ENCODE results near the gene SLC35B4. TPM values are rescaled to one million over a fixed set of nuclear protein-coding genes. Genes with fewer than 3 reads are reported as not detected.

Gene SLC35B4
- total RNA-seq, 1 experiment from 2014 or later, result 13.3 TPM

DNA sequence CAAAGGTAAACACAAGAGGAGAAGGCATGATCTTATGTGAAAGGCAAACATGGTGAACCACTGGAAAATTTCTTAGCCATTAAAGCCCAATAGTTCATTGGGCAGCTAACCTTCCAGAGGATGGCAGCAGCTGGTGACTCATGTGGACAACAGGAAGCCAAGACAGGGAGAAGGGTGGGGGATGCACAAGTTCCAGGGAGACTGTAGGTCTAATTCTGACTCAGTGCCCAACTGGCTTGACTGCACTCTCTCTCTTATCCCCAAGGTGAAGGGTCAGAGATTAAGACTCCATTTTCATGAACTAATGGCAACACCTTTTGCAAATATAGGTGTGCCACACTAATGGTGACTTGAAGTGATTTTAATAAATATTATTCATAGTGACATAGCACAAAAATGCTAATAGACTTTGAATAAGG is 47.9 kb upstream of the SLC35B4 start:
- TF ChIP-seq, protein P1, sequence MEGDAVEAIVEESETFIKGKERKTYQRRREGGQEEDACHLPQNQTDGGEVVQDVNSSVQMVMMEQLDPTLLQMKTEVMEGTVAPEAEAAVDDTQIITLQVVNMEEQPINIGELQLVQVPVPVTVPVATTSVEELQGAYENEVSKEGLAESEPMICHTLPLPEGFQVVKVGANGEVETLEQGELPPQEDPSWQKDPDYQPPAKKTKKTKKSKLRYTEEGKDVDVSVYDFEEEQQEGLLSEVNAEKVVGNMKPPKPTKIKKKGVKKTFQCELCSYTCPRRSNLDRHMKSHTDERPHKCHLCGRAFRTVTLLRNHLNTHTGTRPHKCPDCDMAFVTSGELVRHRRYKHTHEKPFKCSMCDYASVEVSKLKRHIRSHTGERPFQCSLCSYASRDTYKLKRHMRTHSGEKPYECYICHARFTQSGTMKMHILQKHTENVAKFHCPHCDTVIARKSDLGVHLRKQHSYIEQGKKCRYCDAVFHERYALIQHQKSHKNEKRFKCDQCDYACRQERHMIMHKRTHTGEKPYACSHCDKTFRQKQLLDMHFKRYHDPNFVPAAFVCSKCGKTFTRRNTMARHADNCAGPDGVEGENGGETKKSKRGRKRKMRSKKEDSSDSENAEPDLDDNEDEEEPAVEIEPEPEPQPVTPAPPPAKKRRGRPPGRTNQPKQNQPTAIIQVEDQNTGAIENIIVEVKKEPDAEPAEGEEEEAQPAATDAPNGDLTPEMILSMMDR (IDR thresholded peaks at IDR 0.05; ENCODE audit: unreplicated experiment), result no peak
- DNase-seq, result peak; percentile 76
- CTCF ChIA-PET, result interaction anchor here (0.8 to 2.3 kb wide), 3 partner anchors 8 to 68 kb away, joined by 3 to 8 read pairs (median 6); partner anchors contain the start of gene SLC35B4
- BruUV-seq (replicated peaks), result no TSS peak
- Mint-ChIP-seq H3K9me3 (ENCODE audit: low read depth, unreplicated experiment) (no peaks in the 10 kb centered on the region), H3K4me1 (ENCODE audit: low read depth, unreplicated experiment) (peaks cover 65% of the 10 kb centered on the region), H3K27me3 (ENCODE audit: unreplicated experiment) (no peaks in the 10 kb centered on the region), H3K36me3 (ENCODE audit: insufficient read depth, unreplicated experiment) (peaks cover 31% of the 10 kb centered on the region), H3K4me3 (ENCODE audit: low read depth, unreplicated experiment) (no peak overlapping the region), H3K27ac (ENCODE audit: unreplicated experiment) (peak overlapping the region; percentile 75)
- intact Hi-C loops (cut with micrococcal nuclease; ENCODE audit: unreplicated experiment), result loop anchor here (10.0 kb wide), 1 partner anchor 150 kb away; no protein-coding TSS in a partner anchor

GRCh38 chr7:134362587-134363483 is 46.1 kb upstream of the SLC35B4 start:
- H3K4me3 Mint-ChIP-seq (ENCODE audit: low read depth, unreplicated experiment), result no peak overlapping the region
- no peak for DNase-seq
- intact Hi-C loops (cut with micrococcal nuclease; ENCODE audit: unreplicated experiment), result loop anchor here (10.0 kb wide), 1 partner anchor 152 kb away; no protein-coding TSS in a partner anchor
- H3K27ac Mint-ChIP-seq (ENCODE audit: unreplicated experiment), result peak overlapping the region; percentile 75
- TF ChIP-seq, protein P1 (IDR thresholded peaks at IDR 0.05; ENCODE audit: unreplicated experiment), result no peak
- no TSS peak for BruUV-seq (replicated peaks)
- H3K36me3 Mint-ChIP-seq (ENCODE audit: insufficient read depth, unreplicated experiment), result peaks cover 14% of the 10 kb centered on the region
- no peaks in the 10 kb centered on the region for H3K9me3 Mint-ChIP-seq (ENCODE audit: low read depth, unreplicated experiment)
- no peaks in the 10 kb centered on the region for H3K27me3 Mint-ChIP-seq (ENCODE audit: unreplicated experiment)
- CTCF ChIA-PET, result interaction anchor here (0.9 to 1.3 kb wide), 3 partner anchors 58 to 70 kb away, joined by 3 to 4 read pairs (median 4); no protein-coding TSS in a partner anchor
- H3K4me1 Mint-ChIP-seq (ENCODE audit: low read depth, unreplicated experiment), result peaks cover 48% of the 10 kb centered on the region

DNA sequence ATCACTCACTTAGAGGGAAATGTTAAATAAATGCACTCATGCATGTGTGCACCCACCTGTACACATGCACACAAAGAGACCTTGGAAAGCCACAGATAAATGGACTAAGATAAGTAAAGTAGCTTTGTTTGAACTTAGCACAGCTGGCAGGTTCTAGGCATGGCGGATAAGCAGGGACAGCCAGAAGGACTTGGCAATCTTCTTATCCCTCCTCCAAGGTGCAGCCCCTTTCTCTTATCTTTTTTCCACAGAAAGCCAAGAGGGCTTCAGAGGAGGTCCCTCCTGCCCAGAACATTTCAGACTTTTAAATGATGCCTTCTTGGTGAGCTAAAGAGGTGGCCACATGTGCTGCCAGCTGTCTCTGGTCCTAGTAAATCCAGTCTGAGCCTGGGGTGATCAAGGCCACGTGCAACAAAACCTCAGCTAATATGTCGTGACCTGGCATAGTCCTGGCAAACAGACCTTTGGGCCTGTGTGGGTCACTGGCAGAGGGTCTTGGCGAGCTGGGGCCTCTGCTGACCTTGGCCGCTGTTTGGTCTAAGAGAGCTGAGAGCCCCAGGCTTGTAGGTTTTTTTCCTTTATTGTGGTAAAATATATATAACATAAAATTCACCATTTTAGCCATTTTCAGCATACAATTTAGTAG is 43.2 kb upstream of the SLC35B4 start:
- no peak for DNase-seq
- intact Hi-C loops (cut with micrococcal nuclease; ENCODE audit: unreplicated experiment), result loop anchor here (10.0 kb wide), 1 partner anchor 155 kb away; no protein-coding TSS in a partner anchor
- no TSS peak for BruUV-seq (replicated peaks)
- TF ChIP-seq, protein P1 (IDR thresholded peaks at IDR 0.05; ENCODE audit: unreplicated experiment), result no peak
- H3K36me3 Mint-ChIP-seq (ENCODE audit: insufficient read depth, unreplicated experiment), result peaks cover 14% of the 10 kb centered on the region
- no peak overlapping the region for H3K27ac Mint-ChIP-seq (ENCODE audit: unreplicated experiment)
- H3K4me3 Mint-ChIP-seq (ENCODE audit: low read depth, unreplicated experiment), result no peak overlapping the region
- CTCF ChIA-PET, result no interaction called here
- H3K4me1 Mint-ChIP-seq (ENCODE audit: low read depth, unreplicated experiment), result peaks cover 43% of the 10 kb centered on the region
- no peaks in the 10 kb centered on the region for H3K9me3 Mint-ChIP-seq (ENCODE audit: low read depth, unreplicated experiment)
- H3K27me3 Mint-ChIP-seq (ENCODE audit: unreplicated experiment), result no peaks in the 10 kb centered on the region

DNA sequence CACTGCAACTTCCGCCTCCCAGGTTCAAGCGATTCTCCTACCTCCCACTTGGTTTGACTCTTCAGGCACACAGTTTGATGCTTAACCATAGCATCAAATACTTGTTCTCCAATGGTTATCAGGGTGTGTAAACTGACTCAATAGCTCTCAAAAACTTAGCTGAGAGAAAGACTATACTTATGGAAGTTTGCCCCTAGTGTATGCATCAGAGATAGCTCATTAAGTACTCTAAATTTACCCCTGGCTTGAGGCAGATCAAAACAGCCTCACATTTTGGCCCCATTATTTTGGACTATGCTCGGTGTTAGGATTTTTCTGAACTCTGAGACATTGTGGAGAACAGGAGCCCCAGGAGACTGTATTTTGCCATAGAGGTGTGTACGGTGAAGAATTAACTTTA is 40.8 kb upstream of the SLC35B4 start:
- CTCF ChIA-PET, result interaction anchor here (0.6 to 2.7 kb wide), 4 partner anchors 8 to 505 kb away, joined by 4 to 8 read pairs (median 5); partner anchors contain the start of gene SLC35B4
- H3K4me1 Mint-ChIP-seq (ENCODE audit: low read depth, unreplicated experiment), result peaks cover 39% of the 10 kb centered on the region
- TF ChIP-seq, protein P1 (IDR thresholded peaks at IDR 0.05; ENCODE audit: unreplicated experiment), result no peak
- no TSS peak for BruUV-seq (replicated peaks)
- H3K4me3 Mint-ChIP-seq (ENCODE audit: low read depth, unreplicated experiment), result no peak overlapping the region
- no peaks in the 10 kb centered on the region for H3K9me3 Mint-ChIP-seq (ENCODE audit: low read depth, unreplicated experiment)
- no peaks in the 10 kb centered on the region for H3K27me3 Mint-ChIP-seq (ENCODE audit: unreplicated experiment)
- DNase-seq, result no peak
- peaks cover 7% of the 10 kb centered on the region for H3K36me3 Mint-ChIP-seq (ENCODE audit: insufficient read depth, unreplicated experiment)
- H3K27ac Mint-ChIP-seq (ENCODE audit: unreplicated experiment), result no peak overlapping the region
- intact Hi-C loops (cut with micrococcal nuclease; ENCODE audit: unreplicated experiment), result no loop called here

Data from Calu3 (cell line).